Prostate gland (tissue), 2 donors: ENCODE measurements around the gene DPAGT1.

Experiments used
- POLR2AphosphoS5 ChIP-seq: sonication (generic); formaldehyde crosslinking; IDR thresholded peaks from one replicate; pipeline ENCODE4 v1.6.1; 2017; ENCODE audit warnings: antibody characterized with exemption
- TF ChIP-seq, protein P1 (sequence below), 4 experiments: fragments of 200-600 bp in 2 of 4; fragments of 450-650 bp in 2 of 4; sonication (generic) in 2 of 4; IDR thresholded peaks; 1 replicate in 3 of 4; 2 replicates in 1 of 4; pipeline ENCODE4 v1.5.1; 2016 to 2019; ENCODE audit warnings: antibody characterized with exemption in 4 of 4, mild to moderate bottlenecking in 2 of 4, moderate library complexity in 2 of 4

GRCh38 chr11:119113716-119114115, 12.1 kb upstream of the DPAGT1 start:
- TF ChIP-seq, protein P1, sequence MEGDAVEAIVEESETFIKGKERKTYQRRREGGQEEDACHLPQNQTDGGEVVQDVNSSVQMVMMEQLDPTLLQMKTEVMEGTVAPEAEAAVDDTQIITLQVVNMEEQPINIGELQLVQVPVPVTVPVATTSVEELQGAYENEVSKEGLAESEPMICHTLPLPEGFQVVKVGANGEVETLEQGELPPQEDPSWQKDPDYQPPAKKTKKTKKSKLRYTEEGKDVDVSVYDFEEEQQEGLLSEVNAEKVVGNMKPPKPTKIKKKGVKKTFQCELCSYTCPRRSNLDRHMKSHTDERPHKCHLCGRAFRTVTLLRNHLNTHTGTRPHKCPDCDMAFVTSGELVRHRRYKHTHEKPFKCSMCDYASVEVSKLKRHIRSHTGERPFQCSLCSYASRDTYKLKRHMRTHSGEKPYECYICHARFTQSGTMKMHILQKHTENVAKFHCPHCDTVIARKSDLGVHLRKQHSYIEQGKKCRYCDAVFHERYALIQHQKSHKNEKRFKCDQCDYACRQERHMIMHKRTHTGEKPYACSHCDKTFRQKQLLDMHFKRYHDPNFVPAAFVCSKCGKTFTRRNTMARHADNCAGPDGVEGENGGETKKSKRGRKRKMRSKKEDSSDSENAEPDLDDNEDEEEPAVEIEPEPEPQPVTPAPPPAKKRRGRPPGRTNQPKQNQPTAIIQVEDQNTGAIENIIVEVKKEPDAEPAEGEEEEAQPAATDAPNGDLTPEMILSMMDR (IDR thresholded peaks at IDR 0.05): no peak
- no peak for TF ChIP-seq POLR2AphosphoS5
